ENCODE measurements around the gene DUOX2.

DNA sequence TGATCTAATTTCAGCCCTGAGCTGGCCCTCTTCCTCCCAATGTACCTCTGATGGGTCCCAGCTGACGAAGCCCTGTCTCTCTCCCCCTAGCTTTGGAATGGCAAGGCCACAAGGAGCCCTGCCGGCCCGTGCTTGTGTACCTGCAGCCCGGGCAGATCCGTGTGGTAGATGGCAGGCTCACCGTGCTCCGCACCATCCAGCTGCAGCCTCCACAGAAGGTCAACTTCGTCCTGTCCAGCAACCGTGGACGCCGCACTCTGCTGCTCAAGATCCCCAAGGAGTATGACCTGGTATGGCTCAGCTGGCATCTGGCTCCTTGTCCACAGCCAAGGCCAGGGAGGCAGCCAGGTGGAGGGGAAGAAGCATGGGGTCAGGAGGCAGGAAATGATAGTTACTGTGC, 30.0 kb upstream of the DUOX2 start:
- TF ChIP-seq CTCF (IDR thresholded peaks at IDR 0.05) (no peak), EP300 (IDR thresholded peaks at IDR 0.05) (no peak), POLR2A (IDR thresholded peaks at IDR 0.05) (no peak)

All from ovary (tissue), 3 donors.